Caco-2 (cell line): ENCODE measurements around the gene MAD1L1. TPM values are rescaled to one million over a fixed set of nuclear protein-coding genes. Genes with fewer than 3 reads are reported as not detected.

Experiments used
- BruUV-seq: library from RNA; stranded (reverse); fragments of 400-500 nt; replicated peaks from 2 replicates; lab custom pipeline; 2021; lab: Mats Ljungman, UMichigan
- CTCF ChIA-PET: fragments of 300-600 bp; sonication (Branson Sonifier 250); formaldehyde crosslinking; loops from one replicate; lab custom pipeline; 2022; ENCODE audit warnings: antibody characterized with exemption; lab: Charles Lee
- POLR2A ChIA-PET: fragments of 300-600 bp; sonication (Branson Sonifier 250); formaldehyde crosslinking; loops from one replicate; lab custom pipeline; 2022; ENCODE audit warnings: antibody characterized with exemption; lab: Charles Lee
- DNase-seq, 2 experiments: peaks; one replicate each; pipeline versions ENCODE4 v3.0.0 to v3.0.0-alpha.2; 2020 to 2022
- H3K27me3 ChIP-seq: replicated peaks from 2 replicates; pipeline ENCODE4 v1.6.0; 2011; ENCODE audit warnings: low read length; ENCODE audit not compliant: control insufficient read depth, insufficient read depth
- H3K36me3 ChIP-seq: 2 replicates; pipeline ENCODE4 v1.5.1; 2011; ENCODE audit warnings: low read length; ENCODE audit not compliant: control insufficient read depth, insufficient read depth
- H3K4me1 ChIP-seq: fragments of 250-450 bp; sonication (Bioruptor Pico); 2 replicates; pipeline ENCODE4 v1.5.1; 2020; ENCODE audit warnings: mild to moderate bottlenecking
- H3K4me3 ChIP-seq: 2 replicates; pipeline ENCODE4 v1.5.1; 2011; ENCODE audit warnings: low read depth, mild to moderate bottlenecking, control low read depth, low read length
- H3K9me3 ChIP-seq: fragments of 250-450 bp; sonication (Bioruptor Pico); 2 replicates; pipeline ENCODE4 v1.5.1; 2020; ENCODE audit warnings: mild to moderate bottlenecking, moderate library complexity
- H3K27ac Mint-ChIP-seq: one replicate; pipeline ENCODE4 v1.8.0; 2022; ENCODE audit warnings: mixed read lengths; ENCODE audit not compliant: unreplicated experiment
- H3K27me3 Mint-ChIP-seq: one replicate; pipeline ENCODE4 v1.8.0; 2022; ENCODE audit warnings: mixed read lengths; ENCODE audit not compliant: insufficient read depth, unreplicated experiment
- H3K36me3 Mint-ChIP-seq: one replicate; pipeline ENCODE4 v1.8.0; 2022; ENCODE audit warnings: mild to moderate bottlenecking, mixed read lengths; ENCODE audit not compliant: insufficient read depth, unreplicated experiment
- H3K4me1 Mint-ChIP-seq: one replicate; pipeline ENCODE4 v1.8.0; 2022; ENCODE audit warnings: low read depth, mixed read lengths; ENCODE audit not compliant: unreplicated experiment
- H3K4me3 Mint-ChIP-seq: one replicate; pipeline ENCODE4 v1.8.0; 2022; ENCODE audit warnings: mild to moderate bottlenecking, moderate library complexity, mixed read lengths; ENCODE audit not compliant: unreplicated experiment
- H3K9me3 Mint-ChIP-seq: one replicate; pipeline ENCODE4 v1.8.0; 2022; ENCODE audit warnings: mixed read lengths; ENCODE audit not compliant: unreplicated experiment
- intact Hi-C: fragments of 100-400 bp; cut with micrococcal nuclease; formaldehyde crosslinking; loops from one replicate; pipeline ENCODE4 v1.10.0; 2022; ENCODE audit not compliant: unreplicated experiment
- total RNA-seq: library from RNA; stranded (reverse); gene quantifications from 2 replicates; pipeline ENCODE4 v1.2.3, GENCODE V29; 2022
- TF ChIP-seq, protein P1 (sequence below), 2 experiments: fragments of 200-600 bp in 1 of 2; IDR thresholded peaks; 1 replicate in 1 of 2; 2 replicates in 1 of 2; pipeline versions ENCODE4 v1.5.1 to v1.8.0; 2011 to 2022; ENCODE audit warnings: antibody characterized with exemption in 1 of 2, control low read depth in 1 of 2, inconsistent platforms in 1 of 2, low read depth in 1 of 2, low read length in 1 of 2, mild to moderate bottlenecking in 1 of 2, moderate library complexity in 1 of 2; ENCODE audit not compliant: insufficient read depth in 1 of 2, severe bottlenecking in 1 of 2, unreplicated experiment in 1 of 2

Gene MAD1L1
- total RNA-seq, 1 experiment from 2014 or later = 58.6 TPM

DNA sequence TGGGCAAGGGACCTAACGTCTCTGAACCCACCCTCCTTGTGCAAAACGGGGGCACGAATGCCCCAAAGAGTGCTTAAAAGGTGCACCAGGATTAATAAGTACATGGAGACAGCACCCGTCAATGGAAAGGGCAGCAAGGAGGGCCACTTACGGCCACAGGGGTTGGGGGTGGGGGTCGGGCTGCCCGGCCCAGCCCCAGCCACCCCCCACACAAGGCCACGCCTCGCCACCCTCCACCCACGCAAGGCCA lies 213.4 kb downstream of the MAD1L1 start:
- Histone ChIP-seq H3K4me1 (no peaks in the 10 kb centered on the region; the same call in 1 of the 2 replicates), H3K4me3 (no peak overlapping the region), H3K9me3 (no peaks in the 10 kb centered on the region), H3K27me3 (no peaks in the 10 kb centered on the region), H3K36me3 (no peaks in the 10 kb centered on the region)
- no TSS peak for BruUV-seq
- intact Hi-C loops = no loop called here
- Mint-ChIP-seq H3K27me3 (no peaks in the 10 kb centered on the region), H3K9me3 (peaks cover 6% of the 10 kb centered on the region), H3K36me3 (peaks cover 17% of the 10 kb centered on the region), H3K4me1 (no peaks in the 10 kb centered on the region), H3K27ac (peak overlapping the region; percentile 47), H3K4me3 (no peak overlapping the region)
- POLR2A ChIA-PET = no interaction called here
- CTCF ChIA-PET = no interaction called here
- TF ChIP-seq, protein P1, sequence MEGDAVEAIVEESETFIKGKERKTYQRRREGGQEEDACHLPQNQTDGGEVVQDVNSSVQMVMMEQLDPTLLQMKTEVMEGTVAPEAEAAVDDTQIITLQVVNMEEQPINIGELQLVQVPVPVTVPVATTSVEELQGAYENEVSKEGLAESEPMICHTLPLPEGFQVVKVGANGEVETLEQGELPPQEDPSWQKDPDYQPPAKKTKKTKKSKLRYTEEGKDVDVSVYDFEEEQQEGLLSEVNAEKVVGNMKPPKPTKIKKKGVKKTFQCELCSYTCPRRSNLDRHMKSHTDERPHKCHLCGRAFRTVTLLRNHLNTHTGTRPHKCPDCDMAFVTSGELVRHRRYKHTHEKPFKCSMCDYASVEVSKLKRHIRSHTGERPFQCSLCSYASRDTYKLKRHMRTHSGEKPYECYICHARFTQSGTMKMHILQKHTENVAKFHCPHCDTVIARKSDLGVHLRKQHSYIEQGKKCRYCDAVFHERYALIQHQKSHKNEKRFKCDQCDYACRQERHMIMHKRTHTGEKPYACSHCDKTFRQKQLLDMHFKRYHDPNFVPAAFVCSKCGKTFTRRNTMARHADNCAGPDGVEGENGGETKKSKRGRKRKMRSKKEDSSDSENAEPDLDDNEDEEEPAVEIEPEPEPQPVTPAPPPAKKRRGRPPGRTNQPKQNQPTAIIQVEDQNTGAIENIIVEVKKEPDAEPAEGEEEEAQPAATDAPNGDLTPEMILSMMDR (IDR thresholded peaks at IDR 0.05; ENCODE audit: insufficient read depth in 1 of 2, low read depth in 1 of 2, low read length in 1 of 2, severe bottlenecking in 1 of 2, unreplicated experiment in 1 of 2) = no peak
- peak in 1 of 2 experiments; percentile 26 for DNase-seq

DNA sequence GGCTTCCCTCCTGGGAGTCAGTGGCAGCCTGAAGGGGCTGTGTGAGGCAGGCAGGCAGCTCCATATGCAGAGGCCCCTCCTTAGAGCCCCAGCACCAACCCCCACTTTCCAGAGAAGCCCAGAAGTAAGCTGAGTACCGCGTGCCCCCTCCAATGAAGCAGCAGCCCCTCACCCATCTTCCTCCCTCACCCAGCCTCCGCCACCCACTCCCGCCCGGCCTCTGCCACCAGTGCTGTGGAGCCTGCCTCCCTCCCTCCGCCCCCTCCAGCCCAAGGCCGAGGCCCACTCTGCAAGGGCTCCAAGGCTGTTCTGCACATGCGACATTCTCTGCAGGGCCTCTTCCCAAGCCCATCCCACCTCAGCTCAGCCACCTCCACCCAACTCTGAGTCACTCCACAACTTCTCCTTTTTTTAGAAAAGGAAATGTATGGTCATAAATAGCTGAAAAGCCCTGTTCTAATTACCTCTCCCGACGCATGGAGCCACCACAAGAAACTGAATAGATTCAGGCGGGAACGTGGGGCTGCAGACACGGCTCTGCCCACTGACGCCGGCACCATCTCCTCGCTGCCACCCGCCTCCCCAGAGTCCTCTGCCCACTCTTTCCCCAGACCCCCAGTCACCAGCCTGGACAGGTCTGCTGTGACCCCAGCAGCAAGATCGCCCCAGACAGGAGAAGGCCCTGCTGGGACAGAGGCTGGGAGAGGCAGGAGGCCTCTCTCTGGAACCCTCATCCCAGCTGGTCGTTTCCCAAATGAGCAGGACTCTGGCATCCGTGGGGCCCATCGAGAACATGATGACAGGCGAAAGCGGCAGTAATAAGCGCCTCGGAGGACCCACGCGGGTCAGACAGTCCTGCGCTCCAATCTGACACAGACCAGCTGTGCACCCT lies 213.9 kb downstream of the MAD1L1 start:
- Mint-ChIP-seq H3K4me3 (no peak overlapping the region), H3K4me1 (no peaks in the 10 kb centered on the region), H3K27me3 (no peaks in the 10 kb centered on the region), H3K27ac (peak overlapping the region; percentile 47), H3K9me3 (peaks cover under 1% of the 10 kb centered on the region), H3K36me3 (peaks cover 11% of the 10 kb centered on the region)
- no peak overlapping the region for H3K4me3 ChIP-seq
- intact Hi-C loops = no loop called here
- POLR2A ChIA-PET = no interaction called here
- peak in 1 of 2 experiments; percentile 25 for DNase-seq
- no peaks in the 10 kb centered on the region for H3K27me3 ChIP-seq
- CTCF ChIA-PET = no interaction called here
- no peaks in the 10 kb centered on the region for H3K9me3 ChIP-seq
- H3K4me1 ChIP-seq = no peaks in the 10 kb centered on the region; the same call in 1 of the 2 replicates
- TF ChIP-seq, protein P1 (IDR thresholded peaks at IDR 0.05; ENCODE audit: insufficient read depth in 1 of 2, low read depth in 1 of 2, low read length in 1 of 2, severe bottlenecking in 1 of 2, unreplicated experiment in 1 of 2) = no peak
- BruUV-seq = no TSS peak
- no peaks in the 10 kb centered on the region; the same call in 1 of the 2 replicates for H3K36me3 ChIP-seq

DNA sequence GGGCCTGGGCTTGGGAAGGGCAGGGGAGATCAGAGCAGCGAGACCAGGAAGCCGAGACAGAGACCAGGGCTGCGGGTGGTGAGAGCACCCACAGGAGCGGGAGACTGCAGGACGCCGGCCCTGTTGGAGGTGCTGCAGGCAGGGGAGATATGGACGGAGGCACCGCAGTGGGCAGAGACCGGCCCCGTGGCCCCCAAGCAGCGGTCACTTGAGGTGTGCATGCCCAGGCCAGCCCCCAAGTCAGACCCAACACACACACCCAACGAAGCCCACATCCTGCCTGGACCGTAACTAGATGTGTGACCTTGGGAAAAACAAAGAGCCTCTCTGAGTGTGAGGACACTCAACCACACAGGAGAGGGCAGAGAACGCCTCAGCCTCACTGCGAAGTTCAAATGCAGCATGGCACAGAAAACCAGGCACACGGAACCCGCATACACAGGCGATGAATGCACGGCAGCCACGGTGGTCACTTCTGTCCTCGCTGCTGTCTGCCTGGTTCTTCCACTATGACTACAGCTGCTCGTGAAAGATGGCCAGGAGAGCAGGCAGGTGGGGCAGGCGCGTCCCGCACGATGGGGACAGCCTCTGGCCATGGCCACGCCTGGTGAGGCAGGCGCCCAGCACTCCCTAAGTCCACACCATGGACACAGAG lies 214.7 kb downstream of the MAD1L1 start:
- no peak overlapping the region for H3K4me3 Mint-ChIP-seq
- H3K36me3 Mint-ChIP-seq = peaks cover 11% of the 10 kb centered on the region
- CTCF ChIA-PET = no interaction called here
- Histone ChIP-seq H3K36me3 (no peaks in the 10 kb centered on the region; the same call in 1 of the 2 replicates), H3K4me1 (no peaks in the 10 kb centered on the region; the same call in 1 of the 2 replicates), H3K27me3 (no peaks in the 10 kb centered on the region), H3K4me3 (no peak overlapping the region), H3K9me3 (no peaks in the 10 kb centered on the region)
- H3K9me3 Mint-ChIP-seq = no peaks in the 10 kb centered on the region
- BruUV-seq = no TSS peak
- TF ChIP-seq, protein P1 (IDR thresholded peaks at IDR 0.05; ENCODE audit: insufficient read depth in 1 of 2, low read depth in 1 of 2, low read length in 1 of 2, severe bottlenecking in 1 of 2, unreplicated experiment in 1 of 2) = no peak
- POLR2A ChIA-PET = no interaction called here
- H3K27me3 Mint-ChIP-seq = no peaks in the 10 kb centered on the region
- DNase-seq = peak in 1 of 2 experiments; percentile 15
- intact Hi-C loops = no loop called here
- no peak overlapping the region for H3K27ac Mint-ChIP-seq
- no peaks in the 10 kb centered on the region for H3K4me1 Mint-ChIP-seq
